Kidney (tissue), 14 donors: ENCODE results near the gene ATP6V1F. TPM values are rescaled to one million over a fixed set of nuclear protein-coding genes. Genes with fewer than 3 reads are reported as not detected.

Experiments
- DNase-seq, 5 donors: peaks; one replicate each; pipeline ENCODE4 v3.0.0-alpha.2; 2013 to 2020
- FAIRE-seq: peaks from 2 replicates; lab custom pipeline; 2012; peaks lifted over from hg19 to GRCh38; lab: Jason Lieb, UNC
- H3K27ac ChIP-seq, 2 donors: one replicate each; pipeline ENCODE4 v1.7.0; 2013; ENCODE audit warnings: low read depth in 2 of 2, low read length in 2 of 2, inconsistent platforms in 1 of 2
- H3K27me3 ChIP-seq: one replicate; pipeline ENCODE4 v1.7.1; 2013; ENCODE audit warnings: low read length, inconsistent platforms; ENCODE audit not compliant: control insufficient read depth, insufficient read depth
- H3K36me3 ChIP-seq, 3 donors: one replicate each; pipeline versions ENCODE4 v1.7.0 to v1.7.1; 2013; ENCODE audit warnings: low read length in 3 of 3, control low read depth in 1 of 3, inconsistent platforms in 1 of 3; ENCODE audit not compliant: insufficient read depth in 3 of 3, control insufficient read depth in 2 of 3
- H3K4me1 ChIP-seq, 3 donors: one replicate each; pipeline versions ENCODE4 v1.7.0 to v1.7.1; 2013; ENCODE audit warnings: low read length in 3 of 3, inconsistent platforms in 1 of 3, low read depth in 1 of 3; ENCODE audit not compliant: control insufficient read depth in 2 of 3, insufficient read depth in 2 of 3
- H3K4me3 ChIP-seq, 3 donors: one replicate each; pipeline versions ENCODE4 v1.7.0 to v1.8.1; 2013; ENCODE audit warnings: low read length in 3 of 3, control low read depth in 1 of 3, inconsistent platforms in 1 of 3
- H3K9ac ChIP-seq, 3 donors: one replicate each; pipeline versions ENCODE4 v1.7.0 to v1.7.1; 2013; ENCODE audit warnings: low read length in 3 of 3, control low read depth in 1 of 3, inconsistent platforms in 1 of 3
- H3K9me3 ChIP-seq, 3 donors: one replicate each; pipeline versions ENCODE4 v1.7.0 to v1.7.1; 2013; ENCODE audit warnings: low read length in 3 of 3, control low read depth in 1 of 3, inconsistent platforms in 1 of 3; ENCODE audit not compliant: control insufficient read depth in 2 of 3, insufficient read depth in 1 of 3
- intact Hi-C: fragments of 100-400 bp; cut with DNase I; formaldehyde crosslinking; loops from one replicate; pipeline ENCODE4 v1.11.1; 2022
- polyA plus RNA-seq: library from polyadenylated mRNA; stranded (reverse); fragments of 350-450 nt; fragmentation: Illumina TruSeq; extraction: RNeasy Lipid Tissue Mini Kit (QIAGEN cat#74804); gene quantifications from one replicate; pipeline ENCODE4 v1.2.3, GENCODE V29; 2014; ENCODE audit warnings: low read depth, low replicate concordance; ENCODE audit not compliant: insufficient read depth
- total RNA-seq: library from RNA; stranded (reverse); fragmentation: NEBNext Ultra II Directional; extraction: Animal tissue kit (Norgen Biotek cat#: 25700); gene quantifications from one replicate; pipeline ENCODE4 v1.2.1, GENCODE V29; 2021
- TF ChIP-seq, protein P1 (sequence below): IDR thresholded peaks from 3 replicates; pipeline ENCODE4 v1.5.1; 2012; ENCODE audit warnings: mild to moderate bottlenecking, moderate library complexity, borderline replicate concordance; ENCODE audit not compliant: insufficient read depth; ENCODE audit errors: extremely low read depth
- donor health status: control.
- donor health status: control.
- donor health status: control.
- donor health status: control.
- donor health status: control.
- donor health status: DM: yes; HTN: yes; CAD: no.
- donor health status: Normal renal cell carcinoma (clear cell type).

ATP6V1F gene
- total and polyA plus RNA-seq, 2 donors from 2014 or later, result 161 to 684 TPM

DNA sequence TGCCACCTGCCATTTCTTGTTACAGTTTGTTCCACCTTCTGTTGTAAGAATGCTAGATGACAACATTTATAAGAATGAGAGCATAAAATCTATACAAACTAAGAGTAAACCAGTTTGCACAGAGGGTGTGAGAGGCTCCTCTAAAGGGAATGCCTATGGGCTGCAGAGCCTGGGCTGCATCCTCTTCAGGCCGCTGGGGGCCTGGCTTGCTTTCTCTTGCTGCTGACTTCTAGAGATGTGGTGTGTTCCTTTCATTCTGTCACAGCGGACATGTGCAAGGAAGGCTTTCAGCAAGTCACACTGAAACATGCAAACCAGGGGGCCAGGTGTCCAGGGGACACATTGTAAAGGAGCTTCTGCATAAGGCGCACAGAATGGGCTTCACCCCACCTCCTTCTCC lies 7.1 kb upstream of the ATP6V1F start:
- Histone ChIP-seq H3K4me1 (peaks cover 0 to 7% (median 0%) of the 10 kb centered on the region in 3 donors), H3K4me3 (no peak overlapping the region), H3K9me3 (no peaks in the 10 kb centered on the region), H3K27me3 (no peaks in the 10 kb centered on the region), H3K9ac (no peak overlapping the region), H3K36me3 (no peaks in the 10 kb centered on the region), H3K27ac (no peak overlapping the region)
- DNase-seq (no peak), FAIRE-seq (no peak)
- intact Hi-C loops, result no loop called here
- TF ChIP-seq, protein P1, sequence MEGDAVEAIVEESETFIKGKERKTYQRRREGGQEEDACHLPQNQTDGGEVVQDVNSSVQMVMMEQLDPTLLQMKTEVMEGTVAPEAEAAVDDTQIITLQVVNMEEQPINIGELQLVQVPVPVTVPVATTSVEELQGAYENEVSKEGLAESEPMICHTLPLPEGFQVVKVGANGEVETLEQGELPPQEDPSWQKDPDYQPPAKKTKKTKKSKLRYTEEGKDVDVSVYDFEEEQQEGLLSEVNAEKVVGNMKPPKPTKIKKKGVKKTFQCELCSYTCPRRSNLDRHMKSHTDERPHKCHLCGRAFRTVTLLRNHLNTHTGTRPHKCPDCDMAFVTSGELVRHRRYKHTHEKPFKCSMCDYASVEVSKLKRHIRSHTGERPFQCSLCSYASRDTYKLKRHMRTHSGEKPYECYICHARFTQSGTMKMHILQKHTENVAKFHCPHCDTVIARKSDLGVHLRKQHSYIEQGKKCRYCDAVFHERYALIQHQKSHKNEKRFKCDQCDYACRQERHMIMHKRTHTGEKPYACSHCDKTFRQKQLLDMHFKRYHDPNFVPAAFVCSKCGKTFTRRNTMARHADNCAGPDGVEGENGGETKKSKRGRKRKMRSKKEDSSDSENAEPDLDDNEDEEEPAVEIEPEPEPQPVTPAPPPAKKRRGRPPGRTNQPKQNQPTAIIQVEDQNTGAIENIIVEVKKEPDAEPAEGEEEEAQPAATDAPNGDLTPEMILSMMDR, result no peak

GRCh38 chr7:128856001-128856718 lies 6.5 kb upstream of the ATP6V1F start:
- FAIRE-seq (no peak), DNase-seq (no peak)
- Histone ChIP-seq H3K27ac (no peak overlapping the region), H3K27me3 (no peaks in the 10 kb centered on the region), H3K36me3 (no peaks in the 10 kb centered on the region), H3K4me1 (peaks cover 0 to 6% (median 0%) of the 10 kb centered on the region in 3 donors), H3K4me3 (no peak overlapping the region), H3K9me3 (no peaks in the 10 kb centered on the region), H3K9ac (no peak overlapping the region)
- intact Hi-C loops, result no loop called here
- TF ChIP-seq, protein P1, result no peak

GRCh38 chr7:128858380-128859231 lies 4.0 kb upstream of the ATP6V1F start:
- Histone ChIP-seq H3K4me3 (no peak overlapping the region), H3K27me3 (no peaks in the 10 kb centered on the region), H3K9me3 (no peaks in the 10 kb centered on the region), H3K36me3 (no peaks in the 10 kb centered on the region), H3K4me1 (peaks cover 0 to 10% (median 5%) of the 10 kb centered on the region in 3 donors), H3K9ac (no peak overlapping the region), H3K27ac (no peak overlapping the region)
- intact Hi-C loops, result no loop called here
- DNase-seq (peak in 1 of 5 donors; percentile 75), FAIRE-seq (no peak)
- TF ChIP-seq, protein P1, result no peak
